ENCODE measurements around the gene SGCA. TPM values are rescaled to one million over a fixed set of nuclear protein-coding genes. Genes with fewer than 3 reads are reported as not detected.

Gene SGCA
- polyA plus RNA-seq, 1 donor from 2014 or later = 0.43 TPM

DNA sequence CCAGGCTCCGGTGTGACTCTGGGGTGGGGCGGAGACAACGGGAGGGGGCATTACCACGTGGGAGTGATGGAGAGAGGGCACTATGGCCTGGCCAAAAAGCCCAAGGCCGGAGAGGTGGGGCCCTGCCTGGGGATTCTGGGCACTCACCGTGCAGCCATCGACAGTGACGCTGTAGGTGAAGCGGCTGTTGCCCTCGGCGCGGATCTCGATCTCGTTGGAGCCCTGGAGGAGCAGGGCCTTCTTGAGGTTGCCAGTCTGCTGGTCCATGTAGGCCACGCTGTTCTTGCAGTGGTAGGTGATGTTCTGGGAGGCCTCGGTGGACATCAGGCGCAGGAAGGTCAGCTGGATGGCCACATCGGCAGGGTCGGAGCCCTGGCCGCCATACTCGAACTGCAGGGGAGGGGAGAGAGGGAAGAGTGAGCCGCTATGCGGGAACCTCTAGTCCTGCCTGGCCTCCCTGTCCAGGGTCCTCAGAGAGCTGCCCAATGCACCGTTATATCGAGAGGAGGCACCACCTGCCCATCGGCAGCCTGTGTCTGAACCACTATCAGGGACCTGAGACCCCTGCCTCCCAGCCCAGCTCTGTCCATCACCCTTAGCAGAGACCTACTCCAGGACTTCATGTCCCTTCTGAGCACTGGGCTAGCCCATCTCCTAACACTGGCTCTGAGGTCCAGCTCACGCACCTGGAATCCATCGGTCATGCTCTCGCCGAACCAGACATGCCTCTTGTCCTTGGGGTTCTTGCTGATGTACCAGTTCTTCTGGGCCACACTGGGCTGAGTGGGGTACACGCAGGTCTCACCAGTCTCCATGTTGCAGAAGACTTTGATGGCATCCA lies 20.0 kb downstream of the SGCA start:
- Histone ChIP-seq H3K4me2 (ENCODE audit: low read length) (no peak overlapping the region), H3K36me3 (ENCODE audit: insufficient read depth, low read length) (no peaks in the 10 kb centered on the region), H3K9me3 (ENCODE audit: low read length) (no peaks in the 10 kb centered on the region), H3K4me3 (ENCODE audit: low read length) (no peak overlapping the region), H3F3A (ENCODE audit: insufficient read depth, low read length, poor library complexity, severe bottlenecking) (no peaks in the 10 kb centered on the region), H4K20me1 (ENCODE audit: insufficient read depth) (no peaks in the 10 kb centered on the region), H3K79me2 (replicated peaks; ENCODE audit: insufficient read depth, low read length) (no peaks in the 10 kb centered on the region), H3K9ac (ENCODE audit: low read length) (no peak overlapping the region), H3K27ac (ENCODE audit: low read length) (no peak overlapping the region), H3K27me3 (ENCODE audit: insufficient read depth, low read depth, low read length) (no peaks in the 10 kb centered on the region), H2AFZ (ENCODE audit: low read depth, low read length) (no peak overlapping the region), H3K9me2 (ENCODE audit: insufficient read depth, low read length) (no peaks in the 10 kb centered on the region)
- TF ChIP-seq TAF1 (IDR thresholded peaks at IDR 0.05; ENCODE audit: low read depth) = no peak
- TF ChIP-seq EP300 (conservative IDR thresholded peaks at IDR 0.05; ENCODE audit: poor library complexity, severe bottlenecking) = no peak
- TF ChIP-seq, protein P1, sequence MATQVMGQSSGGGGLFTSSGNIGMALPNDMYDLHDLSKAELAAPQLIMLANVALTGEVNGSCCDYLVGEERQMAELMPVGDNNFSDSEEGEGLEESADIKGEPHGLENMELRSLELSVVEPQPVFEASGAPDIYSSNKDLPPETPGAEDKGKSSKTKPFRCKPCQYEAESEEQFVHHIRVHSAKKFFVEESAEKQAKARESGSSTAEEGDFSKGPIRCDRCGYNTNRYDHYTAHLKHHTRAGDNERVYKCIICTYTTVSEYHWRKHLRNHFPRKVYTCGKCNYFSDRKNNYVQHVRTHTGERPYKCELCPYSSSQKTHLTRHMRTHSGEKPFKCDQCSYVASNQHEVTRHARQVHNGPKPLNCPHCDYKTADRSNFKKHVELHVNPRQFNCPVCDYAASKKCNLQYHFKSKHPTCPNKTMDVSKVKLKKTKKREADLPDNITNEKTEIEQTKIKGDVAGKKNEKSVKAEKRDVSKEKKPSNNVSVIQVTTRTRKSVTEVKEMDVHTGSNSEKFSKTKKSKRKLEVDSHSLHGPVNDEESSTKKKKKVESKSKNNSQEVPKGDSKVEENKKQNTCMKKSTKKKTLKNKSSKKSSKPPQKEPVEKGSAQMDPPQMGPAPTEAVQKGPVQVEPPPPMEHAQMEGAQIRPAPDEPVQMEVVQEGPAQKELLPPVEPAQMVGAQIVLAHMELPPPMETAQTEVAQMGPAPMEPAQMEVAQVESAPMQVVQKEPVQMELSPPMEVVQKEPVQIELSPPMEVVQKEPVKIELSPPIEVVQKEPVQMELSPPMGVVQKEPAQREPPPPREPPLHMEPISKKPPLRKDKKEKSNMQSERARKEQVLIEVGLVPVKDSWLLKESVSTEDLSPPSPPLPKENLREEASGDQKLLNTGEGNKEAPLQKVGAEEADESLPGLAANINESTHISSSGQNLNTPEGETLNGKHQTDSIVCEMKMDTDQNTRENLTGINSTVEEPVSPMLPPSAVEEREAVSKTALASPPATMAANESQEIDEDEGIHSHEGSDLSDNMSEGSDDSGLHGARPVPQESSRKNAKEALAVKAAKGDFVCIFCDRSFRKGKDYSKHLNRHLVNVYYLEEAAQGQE (IDR thresholded peaks at IDR 0.05; ENCODE audit: borderline replicate concordance) = no peak
- TF ChIP-seq, protein P2, sequence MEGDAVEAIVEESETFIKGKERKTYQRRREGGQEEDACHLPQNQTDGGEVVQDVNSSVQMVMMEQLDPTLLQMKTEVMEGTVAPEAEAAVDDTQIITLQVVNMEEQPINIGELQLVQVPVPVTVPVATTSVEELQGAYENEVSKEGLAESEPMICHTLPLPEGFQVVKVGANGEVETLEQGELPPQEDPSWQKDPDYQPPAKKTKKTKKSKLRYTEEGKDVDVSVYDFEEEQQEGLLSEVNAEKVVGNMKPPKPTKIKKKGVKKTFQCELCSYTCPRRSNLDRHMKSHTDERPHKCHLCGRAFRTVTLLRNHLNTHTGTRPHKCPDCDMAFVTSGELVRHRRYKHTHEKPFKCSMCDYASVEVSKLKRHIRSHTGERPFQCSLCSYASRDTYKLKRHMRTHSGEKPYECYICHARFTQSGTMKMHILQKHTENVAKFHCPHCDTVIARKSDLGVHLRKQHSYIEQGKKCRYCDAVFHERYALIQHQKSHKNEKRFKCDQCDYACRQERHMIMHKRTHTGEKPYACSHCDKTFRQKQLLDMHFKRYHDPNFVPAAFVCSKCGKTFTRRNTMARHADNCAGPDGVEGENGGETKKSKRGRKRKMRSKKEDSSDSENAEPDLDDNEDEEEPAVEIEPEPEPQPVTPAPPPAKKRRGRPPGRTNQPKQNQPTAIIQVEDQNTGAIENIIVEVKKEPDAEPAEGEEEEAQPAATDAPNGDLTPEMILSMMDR (IDR thresholded peaks at IDR 0.05; ENCODE audit: poor library complexity, severe bottlenecking) = no peak
- TF ChIP-seq POLR2AphosphoS5 (IDR thresholded peaks at IDR 0.05) = no peak
- no peak for TF ChIP-seq MXI1 (conservative IDR thresholded peaks at IDR 0.05; ENCODE audit: poor library complexity, severe bottlenecking)
- no peak for TF ChIP-seq SMC3 (conservative IDR thresholded peaks at IDR 0.05; ENCODE audit: poor library complexity)
- no peak for TF ChIP-seq EZH2 (IDR thresholded peaks at IDR 0.05; ENCODE audit: borderline replicate concordance, insufficient read depth, low read length, poor library complexity, severe bottlenecking)
- no peak for TF ChIP-seq RAD21 (conservative IDR thresholded peaks at IDR 0.05)

DNA sequence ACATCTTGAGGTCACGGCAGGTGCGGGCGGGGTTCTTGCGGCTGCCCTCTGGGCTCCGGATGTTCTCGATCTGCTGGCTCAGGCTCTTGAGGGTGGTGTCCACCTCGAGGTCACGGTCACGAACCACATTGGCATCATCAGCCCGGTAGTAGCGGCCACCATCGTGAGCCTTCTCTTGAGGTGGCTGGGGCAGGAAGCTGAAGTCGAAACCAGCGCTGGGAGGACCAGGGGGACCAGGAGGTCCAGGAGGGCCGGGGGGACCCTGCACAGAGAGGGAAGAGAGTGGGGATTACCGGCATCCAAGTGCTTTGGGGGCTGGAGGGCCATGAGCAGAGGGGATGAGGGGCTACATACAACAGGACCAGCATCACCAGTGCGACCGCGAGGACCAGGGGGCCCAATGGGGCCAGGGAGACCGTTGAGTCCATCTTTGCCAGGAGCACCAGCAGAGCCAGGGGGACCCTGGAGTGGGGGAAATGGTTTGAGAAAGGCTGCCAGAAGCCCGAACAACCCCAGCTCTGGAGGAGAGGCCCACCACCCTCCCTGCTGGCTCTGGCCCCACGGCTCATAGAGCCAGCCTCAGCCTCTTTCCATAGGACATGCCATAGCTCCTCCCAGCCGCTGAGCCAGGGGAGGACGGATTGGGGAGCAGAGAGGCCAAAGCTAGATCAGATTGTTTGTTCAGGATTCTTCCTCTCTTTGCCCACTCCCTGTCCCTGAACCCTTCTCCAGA lies 21.0 kb downstream of the SGCA start:
- Histone ChIP-seq H3K36me3 (ENCODE audit: insufficient read depth, low read length) (no peaks in the 10 kb centered on the region), H3K9me3 (ENCODE audit: low read length) (no peaks in the 10 kb centered on the region), H3K4me2 (ENCODE audit: low read length) (no peak overlapping the region), H3K79me2 (replicated peaks; ENCODE audit: insufficient read depth, low read length) (no peaks in the 10 kb centered on the region), H2AFZ (ENCODE audit: low read depth, low read length) (no peak overlapping the region), H4K20me1 (ENCODE audit: insufficient read depth) (no peaks in the 10 kb centered on the region), H3F3A (ENCODE audit: insufficient read depth, low read length, poor library complexity, severe bottlenecking) (no peaks in the 10 kb centered on the region), H3K4me3 (ENCODE audit: low read length) (no peak overlapping the region), H3K27me3 (ENCODE audit: insufficient read depth, low read depth, low read length) (no peaks in the 10 kb centered on the region), H3K9ac (ENCODE audit: low read length) (no peak overlapping the region), H3K9me2 (ENCODE audit: insufficient read depth, low read length) (no peaks in the 10 kb centered on the region), H3K27ac (ENCODE audit: low read length) (no peak overlapping the region)
- TF ChIP-seq SMC3 (conservative IDR thresholded peaks at IDR 0.05; ENCODE audit: poor library complexity) = no peak
- no peak for TF ChIP-seq POLR2AphosphoS5 (IDR thresholded peaks at IDR 0.05)
- TF ChIP-seq RAD21 (conservative IDR thresholded peaks at IDR 0.05) = no peak
- no peak for TF ChIP-seq TAF1 (IDR thresholded peaks at IDR 0.05; ENCODE audit: low read depth)
- TF ChIP-seq, protein P1 (IDR thresholded peaks at IDR 0.05; ENCODE audit: borderline replicate concordance) = no peak
- TF ChIP-seq EZH2 (IDR thresholded peaks at IDR 0.05; ENCODE audit: borderline replicate concordance, insufficient read depth, low read length, poor library complexity, severe bottlenecking) = no peak
- TF ChIP-seq, protein P2 (IDR thresholded peaks at IDR 0.05; ENCODE audit: poor library complexity, severe bottlenecking) = no peak
- no peak for TF ChIP-seq MXI1 (conservative IDR thresholded peaks at IDR 0.05; ENCODE audit: poor library complexity, severe bottlenecking)
- no peak for TF ChIP-seq EP300 (conservative IDR thresholded peaks at IDR 0.05; ENCODE audit: poor library complexity, severe bottlenecking)
